ENCODE data around the gene PDE4D. TPM values are rescaled to one million over a fixed set of nuclear protein-coding genes. Genes with fewer than 3 reads are reported as not detected.

The PDE4D gene
- total and polyA plus RNA-seq, 2 of the 4 experiments (the other 2 are of a cell fraction): 1.4 to 7.9 TPM

GRCh38 chr5:59387127-59387526 lies 506.4 kb downstream of the PDE4D start:
- Histone ChIP-seq H2BK120ac (ENCODE audit: low read depth, low read length) (no peak overlapping the region), H3K4me1 (ENCODE audit: control insufficient read depth, insufficient read depth, low read length) (no peaks in the 10 kb centered on the region), H3K79me1 (ENCODE audit: low read depth in 1 of 2, low read length in 2 of 2) (no peaks in the 10 kb centered on the region), H2BK20ac (ENCODE audit: low read depth, low read length) (no peak overlapping the region), H4K8ac (ENCODE audit: low read depth in 2 of 2, low read length in 2 of 2) (no peak overlapping the region), H3K18ac (ENCODE audit: low read depth, low read length) (no peak overlapping the region), H2AFZ (replicated peaks; ENCODE audit: low read length, poor library complexity) (no peak overlapping the region), H2AK9ac (replicated peaks; ENCODE audit: low read depth, low read length, poor library complexity) (no peak overlapping the region), H3K27me3 (ENCODE audit: control insufficient read depth, insufficient read depth, low read length) (peaks cover 2% of the 10 kb centered on the region; the same call in 1 of the 2 replicates), H3K9me3 (ENCODE audit: control insufficient read depth, insufficient read depth, low read length) (no peaks in the 10 kb centered on the region), H3K4ac (ENCODE audit: low read depth, low read length) (no peak overlapping the region), H3K36me3 (ENCODE audit: control insufficient read depth, insufficient read depth, low read length) (no peaks in the 10 kb centered on the region), H3K23ac (ENCODE audit: low read depth, low read length) (no peak overlapping the region), H3K4me3 (ENCODE audit: insufficient read depth, low read depth, low read length) (no peak overlapping the region), H4K5ac (ENCODE audit: low read depth, low read length) (no peak overlapping the region), H3K9me1 (ENCODE audit: insufficient read depth, low read length) (no peaks in the 10 kb centered on the region), H3K56ac (ENCODE audit: extremely low read depth, insufficient read depth, low read length) (no peak overlapping the region), H3K9ac (ENCODE audit: low read depth, low read length) (no peak overlapping the region), H3K14ac (replicated peaks; ENCODE audit: low read depth, low read length) (no peak overlapping the region), H4K20me1 (ENCODE audit: insufficient read depth, low read length) (no peaks in the 10 kb centered on the region), H3K4me2 (ENCODE audit: low read depth, low read length) (no peak overlapping the region), H2BK15ac (ENCODE audit: low read depth, low read length) (no peak overlapping the region), H3K27ac (ENCODE audit: insufficient read depth, low read length) (no peak overlapping the region), H2AK5ac (ENCODE audit: low read depth, low read length) (no peak overlapping the region), H2BK5ac (ENCODE audit: low read depth, low read length, poor library complexity, severe bottlenecking) (no peak overlapping the region), H4K91ac (ENCODE audit: insufficient read depth, low read depth, low read length) (no peak overlapping the region)
- ChIA-PET POLR2A (ENCODE audit: unreplicated experiment) (no interaction called here), CTCF (no interaction called here)
- in situ Hi-C loops (cut with MboI; ENCODE audit: low sequenced_read_pairs) (no loop called here), intact Hi-C loops (cut with micrococcal nuclease) (no loop called here), dilution Hi-C loops (cut with HindIII; ENCODE audit: low sequenced_read_pairs, unreplicated experiment) (no loop called here)
- no peak for ATAC-seq (ENCODE audit: low read depth)
- BruUV-seq (replicated peaks): no TSS peak
- no peak for DNase-seq
- TF ChIP-seq FOS (IDR thresholded peaks at IDR 0.05; ENCODE audit: low read depth, low read length): no peak
- no peak for TF ChIP-seq POLR2A (IDR thresholded peaks at IDR 0.05; ENCODE audit: low read depth, low read length)
- no peak for TF ChIP-seq RCOR1 (IDR thresholded peaks at IDR 0.05; ENCODE audit: insufficient replicate concordance, low read length)
- no peak for TF ChIP-seq CEBPB (IDR thresholded peaks at IDR 0.05; ENCODE audit: low read depth, low read length)
- TF ChIP-seq CHD1 (IDR thresholded peaks at IDR 0.05; ENCODE audit: low read depth, low read length): no peak
- no peak for TF ChIP-seq MAZ (IDR thresholded peaks at IDR 0.05; ENCODE audit: borderline replicate concordance, low read depth, low read length)
- TF ChIP-seq NFE2L2 (IDR thresholded peaks at IDR 0.05; ENCODE audit: low read depth, low read length): no peak
- TF ChIP-seq USF2 (IDR thresholded peaks at IDR 0.05; ENCODE audit: low read depth, low read length): no peak
- no peak for TF ChIP-seq BHLHE40 (IDR thresholded peaks at IDR 0.05; ENCODE audit: low read depth, low read length)
- no peak for TF ChIP-seq MXI1 (IDR thresholded peaks at IDR 0.05; ENCODE audit: borderline replicate concordance, low read depth, low read length)
- no peak for TF ChIP-seq ELK1 (IDR thresholded peaks at IDR 0.05; ENCODE audit: borderline replicate concordance, low read depth, low read length)
- no peak for TF ChIP-seq RAD21 (IDR thresholded peaks at IDR 0.05; ENCODE audit: low read length)

Measured in IMR-90 (cell line).